Activated naive CD4-positive, alpha-beta T cell treated with anti-CD3 and anti-CD28 coated beads, Interleukin-2, amount 50 U/mL, for 24 hours (primary cell): Measurements from ENCODE around the gene DRAP1.
"Not testable (repeated sequence)": the region's sequence is repeated elsewhere in the genome, so short reads cannot be mapped to it uniquely, and the experiment has no call there.

ENCODE experiments used
- H3K27ac Mint-ChIP-seq: one replicate; pipeline ENCODE4 v1.8.0; 2021; ENCODE audit warnings: mild to moderate bottlenecking, mixed read lengths
- H3K27me3 Mint-ChIP-seq: one replicate; pipeline ENCODE4 v1.8.0; 2021; ENCODE audit warnings: mixed read lengths
- H3K36me3 Mint-ChIP-seq: one replicate; pipeline ENCODE4 v1.8.0; 2021; ENCODE audit warnings: mixed read lengths
- H3K4me1 Mint-ChIP-seq: one replicate; pipeline ENCODE4 v1.8.0; 2021; ENCODE audit warnings: mixed read lengths
- H3K4me3 Mint-ChIP-seq: one replicate; pipeline ENCODE4 v1.8.0; 2021; ENCODE audit warnings: mild to moderate bottlenecking, mixed read lengths
- H3K9me3 Mint-ChIP-seq: one replicate; pipeline ENCODE4 v1.8.0; 2021; ENCODE audit warnings: mixed read lengths

The DRAP1 gene

GRCh38 chr11:65931773-65932557 lies 12.7 kb downstream of the DRAP1 start:
- H3K36me3 Mint-ChIP-seq, result no peaks in the 10 kb centered on the region
- peaks cover 34% of the 10 kb centered on the region for H3K4me1 Mint-ChIP-seq
- H3K27ac Mint-ChIP-seq, result no peak overlapping the region
- H3K27me3 Mint-ChIP-seq, result no peaks in the 10 kb centered on the region
- no peak overlapping the region for H3K4me3 Mint-ChIP-seq
- H3K9me3 Mint-ChIP-seq, result no peaks in the 10 kb centered on the region

DNA sequence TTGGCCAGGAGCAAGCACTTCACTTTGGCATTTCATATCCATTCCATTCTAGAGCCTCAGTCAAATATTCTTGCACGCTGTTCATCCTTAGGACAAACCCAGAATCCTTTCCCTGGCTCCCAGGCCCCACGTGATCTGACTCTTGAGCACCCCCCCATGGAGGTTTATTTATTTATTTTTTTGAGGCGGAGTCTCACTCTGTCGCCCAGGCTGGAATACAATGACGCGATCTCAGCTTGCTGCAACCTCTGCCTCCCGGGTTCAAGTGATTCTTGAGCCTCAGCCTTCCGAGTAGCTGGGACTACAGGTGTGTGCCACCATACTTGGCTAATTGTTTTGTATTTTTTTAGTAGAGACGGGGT lies 13.3 kb downstream of the DRAP1 start:
- H3K27me3 Mint-ChIP-seq, result no peaks in the 10 kb centered on the region
- no peaks in the 10 kb centered on the region for H3K36me3 Mint-ChIP-seq
- peaks cover 28% of the 10 kb centered on the region for H3K4me1 Mint-ChIP-seq
- H3K27ac Mint-ChIP-seq, result no peak overlapping the region
- H3K4me3 Mint-ChIP-seq, result no peak overlapping the region
- no peaks in the 10 kb centered on the region for H3K9me3 Mint-ChIP-seq

DNA sequence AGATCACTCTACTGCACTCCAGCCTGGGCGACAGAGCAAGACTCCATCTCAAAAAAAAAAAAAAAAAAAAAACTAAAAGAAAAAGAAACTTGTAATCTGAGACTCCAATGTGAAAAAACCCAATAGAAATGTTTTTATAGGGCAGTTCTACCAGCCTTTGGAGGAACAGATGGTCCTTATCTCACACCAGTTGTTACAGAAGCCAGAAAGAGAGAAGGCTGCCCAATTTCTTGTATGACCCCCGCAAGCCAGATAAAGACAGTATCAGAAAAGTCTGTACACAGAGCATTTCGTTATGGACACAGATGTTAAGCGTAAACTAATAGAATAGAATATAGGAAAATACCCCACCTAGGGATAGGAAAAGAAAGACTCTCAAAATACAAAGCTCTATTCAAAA lies 14.8 kb downstream of the DRAP1 start:
- Mint-ChIP-seq H3K36me3 (no peaks in the 10 kb centered on the region), H3K27ac (no peak overlapping the region), H3K4me3 (no peak overlapping the region), H3K4me1 (peaks cover 13% of the 10 kb centered on the region), H3K27me3 (no peaks in the 10 kb centered on the region), H3K9me3 (no peaks in the 10 kb centered on the region)

DNA sequence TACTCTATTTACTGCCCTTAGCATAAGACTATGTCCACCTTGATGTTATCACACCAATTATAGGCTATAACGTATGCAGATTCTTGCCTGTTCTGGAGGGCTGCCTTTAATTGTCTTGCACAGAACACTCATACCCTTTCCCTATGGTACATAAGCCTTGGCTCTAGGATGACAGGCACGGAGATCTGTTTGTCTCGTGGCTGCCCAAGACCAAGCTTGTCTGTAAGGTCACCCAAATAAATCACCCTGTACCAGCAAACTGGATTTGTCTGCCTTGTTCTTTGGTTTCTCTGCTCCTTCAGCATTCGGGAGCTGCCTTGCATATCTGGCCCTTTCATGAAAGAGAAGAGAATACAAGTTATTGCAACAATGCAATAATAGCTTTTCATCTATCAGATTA lies 18.5 kb downstream of the DRAP1 start:
- H3K9me3 Mint-ChIP-seq, result no peaks in the 10 kb centered on the region
- H3K36me3 Mint-ChIP-seq, result no peaks in the 10 kb centered on the region
- H3K4me3 Mint-ChIP-seq, result no peak overlapping the region
- H3K27ac Mint-ChIP-seq, result no peak overlapping the region
- H3K4me1 Mint-ChIP-seq, result no peaks in the 10 kb centered on the region
- H3K27me3 Mint-ChIP-seq, result no peaks in the 10 kb centered on the region

DNA sequence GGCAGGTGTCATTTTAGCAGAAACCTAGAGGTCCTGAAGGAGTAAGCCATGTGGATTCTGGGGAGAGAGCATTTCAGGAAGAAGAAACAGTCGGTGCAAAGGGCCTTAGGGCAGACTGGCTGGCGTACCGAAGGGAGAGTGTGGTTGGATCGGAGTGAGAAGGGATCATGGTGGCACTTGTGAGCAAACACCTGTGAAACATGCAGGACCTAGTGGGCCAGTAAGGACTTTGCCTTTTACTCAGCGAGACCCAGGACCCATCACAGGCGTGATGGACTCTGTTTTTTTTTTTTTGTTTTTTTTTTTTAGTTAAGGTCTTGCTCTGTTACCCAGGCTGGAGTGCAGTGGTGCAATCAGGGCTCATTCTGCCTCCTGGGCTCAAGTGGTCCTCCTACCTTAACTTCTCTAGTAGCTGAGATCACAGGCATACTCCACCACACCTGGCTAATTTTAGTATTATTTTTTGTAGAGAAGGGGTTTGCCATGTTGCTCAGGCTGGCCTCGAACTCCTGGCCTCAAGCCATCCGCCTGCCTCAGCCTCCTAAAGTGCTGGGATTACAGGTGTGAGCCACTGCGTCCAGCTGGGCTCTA lies 22.6 kb downstream of the DRAP1 start:
- Mint-ChIP-seq H3K27me3 (no peaks in the 10 kb centered on the region), H3K9me3 (no peaks in the 10 kb centered on the region), H3K4me3 (no peak overlapping the region), H3K27ac (no peak overlapping the region), H3K36me3 (no peaks in the 10 kb centered on the region), H3K4me1 (no peaks in the 10 kb centered on the region)

- Mint-ChIP-seq H3K36me3 (no peaks in the 10 kb centered on the region), H3K4me1 (no peaks in the 10 kb centered on the region), H3K27ac (no peak overlapping the region), H3K4me3 (no peak overlapping the region), H3K27me3 (no peaks in the 10 kb centered on the region), H3K9me3 (no peaks in the 10 kb centered on the region)
Measured at GRCh38 chr11:65942531-65942930, 23.3 kb downstream of the DRAP1 start.

DNA sequence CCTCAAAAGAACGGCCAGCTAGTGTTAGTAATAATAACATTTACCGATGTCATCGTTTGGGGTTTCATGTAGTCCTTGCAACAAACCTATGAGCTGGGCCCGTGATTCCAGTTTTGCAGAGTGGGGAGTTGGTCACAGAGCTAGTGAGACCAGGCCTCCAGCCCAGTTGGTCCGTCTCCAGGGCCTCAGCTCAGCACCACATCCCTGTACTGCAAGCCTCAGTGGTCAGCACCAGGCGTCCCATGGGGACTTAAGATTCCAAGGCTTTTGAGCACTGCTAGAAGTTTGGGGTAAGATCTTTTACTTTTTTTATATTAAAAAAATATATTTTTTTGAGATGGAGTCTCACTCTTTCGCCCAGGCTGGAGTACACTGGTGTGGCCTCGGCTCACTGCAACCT lies 25.0 kb downstream of the DRAP1 start:
- H3K36me3 Mint-ChIP-seq, result no peaks in the 10 kb centered on the region
- no peaks in the 10 kb centered on the region for H3K9me3 Mint-ChIP-seq
- H3K27me3 Mint-ChIP-seq, result no peaks in the 10 kb centered on the region
- no peaks in the 10 kb centered on the region for H3K4me1 Mint-ChIP-seq
- H3K4me3 Mint-ChIP-seq, result no peak overlapping the region
- no peak overlapping the region for H3K27ac Mint-ChIP-seq

DNA sequence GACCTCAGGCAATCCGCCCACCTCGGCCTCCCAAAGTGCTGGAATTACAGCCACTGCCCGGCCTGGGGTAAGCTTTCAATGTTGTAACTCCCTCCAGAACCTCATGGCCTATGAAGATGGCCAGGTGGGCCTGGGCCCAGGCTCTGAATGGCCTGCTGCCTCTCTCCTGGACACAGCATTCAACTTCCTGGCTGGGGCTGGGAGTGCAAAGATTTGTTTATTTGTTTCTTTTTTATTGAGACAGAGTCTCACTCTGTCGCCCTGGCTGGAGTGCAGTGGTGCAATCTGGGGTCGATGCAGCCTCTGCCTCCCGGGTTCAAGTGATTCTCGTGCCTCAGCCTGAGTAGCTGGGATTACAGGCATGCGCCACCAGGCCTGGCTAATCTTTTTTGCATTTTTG lies 25.5 kb downstream of the DRAP1 start:
- no peaks in the 10 kb centered on the region for H3K36me3 Mint-ChIP-seq
- H3K27ac Mint-ChIP-seq, result no peak overlapping the region
- no peaks in the 10 kb centered on the region for H3K4me1 Mint-ChIP-seq
- H3K9me3 Mint-ChIP-seq, result no peaks in the 10 kb centered on the region
- no peaks in the 10 kb centered on the region for H3K27me3 Mint-ChIP-seq
- H3K4me3 Mint-ChIP-seq, result no peak overlapping the region

- Mint-ChIP-seq H3K27me3 (no peaks in the 10 kb centered on the region), H3K27ac (no peak within 1 kb of the TSS), H3K4me1 (no peaks in the 10 kb centered on the region), H3K36me3 (no peaks in the 10 kb centered on the region), H3K4me3 (no peak within 1 kb of the TSS), H3K9me3 (no peaks in the 10 kb centered on the region)
Measured at GRCh38 chr11:65945430-65945911, 26.2 kb downstream of the DRAP1 start, which contains the start of gene TSGA10IP. TSGA10IP (plus strand) TSS chr11:65945480; CDS start chr11:65945676, 196 bp downstream.

- no peaks in the 10 kb centered on the region for H3K27me3 Mint-ChIP-seq
- no peaks in the 10 kb centered on the region for H3K4me1 Mint-ChIP-seq
- H3K27ac Mint-ChIP-seq, result no peak overlapping the region
- no peaks in the 10 kb centered on the region for H3K9me3 Mint-ChIP-seq
- H3K4me3 Mint-ChIP-seq, result no peak overlapping the region
- H3K36me3 Mint-ChIP-seq, result no peaks in the 10 kb centered on the region
Measured at GRCh38 chr11:65945941-65946558, 26.8 kb downstream of the DRAP1 start.

- Mint-ChIP-seq H3K27ac (no peak overlapping the region), H3K9me3 (no peaks in the 10 kb centered on the region), H3K36me3 (no peaks in the 10 kb centered on the region), H3K4me1 (no peaks in the 10 kb centered on the region), H3K27me3 (no peaks in the 10 kb centered on the region), H3K4me3 (no peak overlapping the region)
Measured at GRCh38 chr11:65946655-65947054, 27.4 kb downstream of the DRAP1 start.

DNA sequence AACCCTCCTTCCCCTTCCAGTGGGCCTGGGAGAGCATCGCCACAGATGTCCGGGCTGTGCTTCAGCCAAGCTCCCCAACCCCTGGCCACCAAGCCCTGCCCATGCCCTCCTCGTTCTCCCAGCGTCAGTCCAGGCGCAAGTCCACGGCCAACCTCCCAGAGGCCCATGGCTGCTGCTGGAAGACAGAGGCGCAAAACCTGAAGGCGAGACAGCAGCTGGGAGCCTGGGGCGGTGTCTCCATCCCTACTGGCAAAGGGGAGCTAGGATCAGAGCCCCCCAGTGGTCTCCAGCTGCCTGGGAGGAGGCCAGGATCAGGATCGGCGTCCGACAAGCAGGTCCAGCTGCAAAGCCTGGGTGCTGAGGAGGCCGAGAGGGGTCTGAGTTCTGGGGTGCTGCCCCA lies 27.9 kb downstream of the DRAP1 start:
- H3K4me3 Mint-ChIP-seq, result no peak overlapping the region
- H3K4me1 Mint-ChIP-seq, result no peaks in the 10 kb centered on the region
- no peaks in the 10 kb centered on the region for H3K36me3 Mint-ChIP-seq
- H3K27me3 Mint-ChIP-seq, result no peaks in the 10 kb centered on the region
- H3K27ac Mint-ChIP-seq, result no peak overlapping the region
- no peaks in the 10 kb centered on the region for H3K9me3 Mint-ChIP-seq

DNA sequence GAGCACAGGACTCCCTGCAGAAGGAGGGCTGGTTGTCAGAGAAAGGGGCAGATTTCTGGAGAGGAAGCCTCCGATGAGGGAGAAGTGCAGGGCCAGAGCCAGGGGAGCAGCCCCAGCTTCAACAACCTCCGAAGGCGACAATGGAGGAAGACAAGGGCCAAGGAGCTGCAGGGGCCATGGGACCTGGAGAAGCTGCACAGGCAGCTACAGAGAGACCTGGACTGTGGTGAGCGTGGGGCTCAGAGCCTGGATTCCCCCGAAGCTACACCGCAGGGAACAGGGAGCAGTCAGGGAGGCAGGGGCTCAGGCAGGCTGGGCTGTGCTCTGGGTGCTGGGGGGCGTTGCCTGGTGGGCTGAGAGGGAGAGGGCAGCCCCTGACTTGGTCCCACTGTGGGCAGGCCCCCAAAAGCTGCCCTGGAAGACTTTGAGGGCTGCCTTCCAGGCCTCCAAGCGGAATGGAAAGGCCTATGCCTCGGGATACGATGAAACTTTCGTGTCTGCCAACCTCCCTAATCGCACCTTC lies 28.4 kb downstream of the DRAP1 start:
- no peak overlapping the region for H3K4me3 Mint-ChIP-seq
- no peaks in the 10 kb centered on the region for H3K4me1 Mint-ChIP-seq
- no peaks in the 10 kb centered on the region for H3K36me3 Mint-ChIP-seq
- no peak overlapping the region for H3K27ac Mint-ChIP-seq
- no peaks in the 10 kb centered on the region for H3K9me3 Mint-ChIP-seq
- no peaks in the 10 kb centered on the region for H3K27me3 Mint-ChIP-seq

- not testable (repeated sequence) for H3K27me3 Mint-ChIP-seq, H3K4me1 Mint-ChIP-seq, H3K9me3 Mint-ChIP-seq, H3K36me3 Mint-ChIP-seq, H3K27ac Mint-ChIP-seq, H3K4me3 Mint-ChIP-seq
Measured at GRCh38 chr11:65950711-65951110, 31.5 kb downstream of the DRAP1 start.

DNA sequence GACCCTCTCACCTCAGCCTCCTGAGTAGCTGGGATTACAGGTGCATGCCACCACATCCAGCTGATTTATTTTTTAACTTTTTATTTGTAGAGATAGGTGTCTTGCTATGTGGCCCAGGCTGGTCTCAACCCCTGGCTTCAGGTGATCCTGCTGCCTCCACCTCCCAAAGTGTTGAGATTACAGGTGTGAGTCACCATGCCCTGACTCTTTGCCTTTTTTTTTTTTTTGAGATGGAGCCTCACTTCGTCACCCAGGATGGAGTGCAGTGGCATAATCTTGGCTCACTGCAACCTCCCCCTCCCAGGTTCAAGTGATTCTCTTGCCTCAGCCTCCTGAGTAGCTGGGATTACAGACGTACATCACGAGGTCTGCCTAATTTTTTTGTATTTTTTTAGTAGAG lies 32.4 kb downstream of the DRAP1 start:
- H3K36me3 Mint-ChIP-seq, H3K9me3 Mint-ChIP-seq, H3K27ac Mint-ChIP-seq, H3K27me3 Mint-ChIP-seq, H3K4me1 Mint-ChIP-seq, H3K4me3 Mint-ChIP-seq: not testable (repeated sequence)

DNA sequence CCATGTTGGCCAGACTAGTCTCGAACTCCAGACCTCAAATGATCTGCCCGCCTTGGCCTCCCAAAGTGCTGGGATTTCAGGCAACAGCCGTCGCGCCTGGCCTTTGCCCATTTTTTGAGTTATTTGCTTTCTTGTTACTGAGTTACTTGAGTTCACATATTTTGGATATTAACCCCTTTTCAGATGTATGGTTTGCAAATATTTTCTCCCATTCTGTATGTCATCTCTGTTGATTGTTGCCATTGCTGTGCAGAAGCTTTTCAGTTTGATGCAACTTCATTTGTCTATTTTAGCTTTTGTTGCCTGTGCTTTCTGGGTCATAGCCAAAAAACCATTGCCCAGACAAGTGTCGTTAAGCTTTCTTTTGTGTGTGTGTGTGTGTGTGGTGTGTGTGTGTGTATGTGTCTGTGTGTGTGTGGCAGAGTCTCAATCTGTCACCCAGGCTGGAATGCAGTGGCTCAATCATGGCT lies 32.9 kb downstream of the DRAP1 start:
- Mint-ChIP-seq H3K4me1 (peaks cover 7% of the 10 kb centered on the region), H3K9me3 (no peaks in the 10 kb centered on the region), H3K27ac (no peak overlapping the region), H3K27me3 (no peaks in the 10 kb centered on the region), H3K4me3 (no peak overlapping the region), H3K36me3 (no peaks in the 10 kb centered on the region)
